NCI-H2196 (cell line): ENCODE data around the gene CD44.

Source experiments
- DNase-seq: peaks from one replicate; lab custom pipeline; 2025; ENCODE audit not compliant: unreplicated experiment; lab: John Stamatoyannopoulos, UW

Gene CD44

GRCh38 chr11:35236667-35237003 lies 97.7 kb downstream of the CD44 start:
- no peak for DNase-seq

GRCh38 chr11:35237351-35237750 lies 98.4 kb downstream of the CD44 start:
- no peak for DNase-seq

- DNase-seq, result peak; percentile 34
Measured at GRCh38 chr11:35237860-35238715, 99.1 kb downstream of the CD44 start.

- no peak for DNase-seq
Measured at GRCh38 chr11:35238882-35239281, 99.9 kb downstream of the CD44 start.

GRCh38 chr11:35239471-35240075 lies 100.6 kb downstream of the CD44 start:
- DNase-seq, result no peak

GRCh38 chr11:35241083-35241482 lies 102.1 kb downstream of the CD44 start:
- DNase-seq, result no peak

GRCh38 chr11:35241531-35241930 lies 102.6 kb downstream of the CD44 start:
- DNase-seq, result no peak

- DNase-seq, result no peak
Measured at GRCh38 chr11:35242412-35243242, 103.7 kb downstream of the CD44 start.

GRCh38 chr11:35243774-35244173 lies 104.8 kb downstream of the CD44 start:
- no peak for DNase-seq

- DNase-seq, result no peak
Measured at GRCh38 chr11:35245056-35245455, 106.1 kb downstream of the CD44 start.

- no peak for DNase-seq
Measured at GRCh38 chr11:35245786-35246185, 106.8 kb downstream of the CD44 start.

- no peak for DNase-seq
Measured at GRCh38 chr11:35246745-35247144, 107.8 kb downstream of the CD44 start.

GRCh38 chr11:35247428-35247827 lies 108.5 kb downstream of the CD44 start:
- no peak for DNase-seq

GRCh38 chr11:35247863-35248262 lies 108.9 kb downstream of the CD44 start:
- DNase-seq, result no peak

- DNase-seq, result no peak
Measured at GRCh38 chr11:35248558-35249323, 109.8 kb downstream of the CD44 start.

GRCh38 chr11:35250192-35250591 lies 111.2 kb downstream of the CD44 start:
- no peak for DNase-seq

- no peak for DNase-seq
Measured at GRCh38 chr11:35250621-35251020, 111.7 kb downstream of the CD44 start.

- no peak for DNase-seq
Measured at GRCh38 chr11:35253237-35253636, 114.3 kb downstream of the CD44 start.

- no peak for DNase-seq
Measured at GRCh38 chr11:35255514-35255913, 116.5 kb downstream of the CD44 start.

- DNase-seq, result no peak
Measured at GRCh38 chr11:35256296-35256695, 117.3 kb downstream of the CD44 start.

- no peak for DNase-seq
Measured at GRCh38 chr11:35257281-35257680, 118.3 kb downstream of the CD44 start.
